HG03280 (cell line): Measurements from ENCODE around the gene CTNNA1.

Experiments
- ATAC-seq: cut with Tn5 transposase; IDR thresholded peaks from one replicate; pipeline ENCODE4 v1.9.1; 2021; ENCODE audit warnings: mild to moderate bottlenecking, moderate library complexity; ENCODE audit not compliant: unreplicated experiment

The CTNNA1 gene

GRCh38 chr5:138961221-138961620 lies 208.0 kb downstream of the CTNNA1 start:
- no peak for ATAC-seq

DNA sequence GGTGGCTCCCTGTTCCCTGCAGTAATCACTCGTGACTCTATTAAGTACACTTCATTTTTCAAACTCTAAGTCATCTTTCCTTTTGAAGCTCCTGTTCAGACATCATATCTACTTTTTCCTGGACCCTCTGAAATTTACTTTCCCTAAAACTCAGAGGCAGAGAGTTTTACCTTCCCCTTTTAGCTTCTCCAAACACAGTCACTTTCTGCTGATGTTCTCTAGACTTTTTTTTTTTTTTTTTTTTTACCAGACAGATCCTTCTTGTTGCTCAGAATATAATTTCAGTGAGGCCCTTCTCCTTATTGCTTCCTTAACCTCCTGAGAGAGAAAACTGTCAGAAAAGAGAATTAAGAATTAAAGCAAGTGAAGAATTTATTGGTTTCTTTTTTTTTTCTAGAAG lies 208.5 kb downstream of the CTNNA1 start:
- no peak for ATAC-seq

- ATAC-seq = no peak
These were observed 209.6 kb downstream of the CTNNA1 start for GRCh38 chr5:138962614-138963370.

GRCh38 chr5:138963763-138964371 lies 210.6 kb downstream of the CTNNA1 start:
- no peak for ATAC-seq

GRCh38 chr5:138964647-138965201 lies 211.5 kb downstream of the CTNNA1 start:
- no peak for ATAC-seq

DNA sequence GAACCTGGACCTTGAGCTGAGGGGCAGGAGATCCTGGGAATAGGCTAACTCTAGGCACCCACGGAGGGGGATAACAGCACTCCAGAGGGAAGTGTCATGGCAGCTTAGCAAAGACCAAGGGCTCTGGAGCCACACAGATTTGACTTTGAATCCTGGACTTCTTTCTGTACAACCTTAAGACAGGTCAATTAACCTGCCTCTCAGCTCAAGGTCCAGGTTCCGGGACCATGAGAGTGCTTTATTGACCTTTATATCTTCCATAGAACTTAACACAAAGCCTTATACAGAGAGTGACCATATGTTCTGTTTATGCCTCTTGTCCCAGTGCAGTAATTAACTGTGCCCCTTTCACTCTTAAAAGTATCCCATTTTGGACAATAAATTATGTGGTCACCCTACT lies 212.4 kb downstream of the CTNNA1 start:
- ATAC-seq = no peak

- ATAC-seq = no peak
These were observed 213.2 kb downstream of the CTNNA1 start for GRCh38 chr5:138966236-138966985.

DNA sequence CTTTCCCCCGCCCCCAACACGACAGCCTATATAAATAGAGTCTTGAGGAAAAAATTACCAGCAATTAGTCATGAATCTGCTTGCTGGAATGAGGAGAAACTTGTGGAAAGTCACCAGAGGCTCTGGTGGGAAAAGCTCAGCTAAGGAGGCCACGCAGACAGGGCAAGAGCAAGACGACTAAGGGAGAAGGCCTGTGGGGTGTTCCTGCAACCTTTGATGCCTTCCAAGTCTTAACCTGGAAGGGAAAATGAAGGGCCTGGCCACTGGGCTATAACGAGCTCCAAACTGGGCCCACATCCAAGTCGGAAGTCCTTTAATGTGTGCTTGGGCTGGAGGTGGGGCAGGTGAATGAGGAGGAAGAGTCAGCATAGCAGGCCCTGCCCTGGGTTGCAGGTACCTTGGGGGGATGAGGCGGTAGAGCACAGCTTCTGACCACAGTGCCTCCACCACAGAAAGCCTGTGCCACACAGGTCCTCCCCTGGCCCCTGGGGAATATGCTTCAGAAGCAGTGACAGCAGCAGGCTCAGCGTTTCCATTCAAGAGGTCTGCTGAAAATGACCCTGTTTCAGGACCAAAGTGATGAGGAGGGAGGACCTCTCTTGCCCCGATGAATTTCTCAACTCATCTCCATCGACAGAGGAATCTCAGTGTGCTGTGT lies 214.7 kb downstream of the CTNNA1 start:
- ATAC-seq = no peak

- ATAC-seq = no peak
These were observed 215.4 kb downstream of the CTNNA1 start for GRCh38 chr5:138968601-138969000.

GRCh38 chr5:138969323-138970002 lies 216.2 kb downstream of the CTNNA1 start:
- no peak for ATAC-seq

DNA sequence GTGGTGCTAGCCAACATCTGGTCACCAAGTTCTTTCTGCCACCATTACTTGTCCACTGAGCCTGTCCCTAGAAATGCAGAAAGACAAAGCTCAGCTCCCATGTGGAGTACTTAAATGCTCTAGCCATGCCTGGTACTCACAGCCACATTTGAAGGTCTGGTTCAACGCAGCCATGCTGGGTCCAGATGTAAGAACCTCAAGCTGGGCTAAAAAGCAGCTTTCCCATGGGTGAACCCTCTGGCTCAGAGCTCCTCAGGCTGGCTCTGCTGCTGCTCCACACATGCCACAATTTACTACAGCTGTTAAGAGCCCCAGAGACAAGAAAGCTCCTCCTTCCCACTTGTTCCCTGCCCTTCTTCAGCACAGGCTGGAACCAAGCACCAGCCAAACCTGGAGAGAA lies 219.0 kb downstream of the CTNNA1 start:
- no peak for ATAC-seq

- ATAC-seq = no peak
These were observed 219.6 kb downstream of the CTNNA1 start for GRCh38 chr5:138972836-138973235.

DNA sequence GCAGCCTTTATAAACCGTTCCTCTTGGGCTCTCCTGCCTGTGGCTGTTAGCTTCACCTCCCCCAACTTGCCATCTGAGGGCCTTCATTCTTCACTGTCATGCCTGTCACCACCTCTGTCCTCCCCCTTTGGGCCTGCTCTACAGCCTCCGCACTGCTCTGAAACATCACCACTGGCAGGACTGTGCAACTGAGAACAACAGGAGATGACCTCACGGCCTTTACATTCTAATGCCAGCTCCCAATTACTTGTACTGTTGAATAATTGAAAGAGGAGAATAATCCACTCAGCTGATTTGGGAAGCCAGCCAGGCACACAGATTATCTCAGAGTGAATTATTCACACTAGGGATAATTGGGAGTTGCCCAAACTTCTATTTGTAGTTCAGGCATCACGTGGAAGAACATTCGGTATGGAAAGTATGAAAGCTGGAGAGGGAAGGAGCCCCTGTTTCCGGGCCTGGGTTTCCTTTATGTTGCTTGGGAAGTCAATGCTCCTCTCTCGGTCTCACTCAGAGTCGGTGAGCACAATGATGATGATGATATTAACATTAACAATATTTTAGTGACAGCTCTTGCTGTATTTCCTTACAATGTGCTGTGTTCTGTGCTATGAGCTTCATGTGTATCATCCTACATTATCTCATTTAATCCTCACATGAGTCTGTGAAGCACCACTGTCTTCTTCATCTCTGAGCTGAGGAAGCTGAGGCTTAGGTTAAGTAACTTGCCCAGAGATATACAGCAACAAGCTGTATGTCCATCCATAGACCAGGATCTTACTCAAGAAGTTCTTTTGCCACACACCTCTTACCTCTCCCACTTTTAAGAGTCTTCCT lies 221.2 kb downstream of the CTNNA1 start:
- no peak for ATAC-seq

DNA sequence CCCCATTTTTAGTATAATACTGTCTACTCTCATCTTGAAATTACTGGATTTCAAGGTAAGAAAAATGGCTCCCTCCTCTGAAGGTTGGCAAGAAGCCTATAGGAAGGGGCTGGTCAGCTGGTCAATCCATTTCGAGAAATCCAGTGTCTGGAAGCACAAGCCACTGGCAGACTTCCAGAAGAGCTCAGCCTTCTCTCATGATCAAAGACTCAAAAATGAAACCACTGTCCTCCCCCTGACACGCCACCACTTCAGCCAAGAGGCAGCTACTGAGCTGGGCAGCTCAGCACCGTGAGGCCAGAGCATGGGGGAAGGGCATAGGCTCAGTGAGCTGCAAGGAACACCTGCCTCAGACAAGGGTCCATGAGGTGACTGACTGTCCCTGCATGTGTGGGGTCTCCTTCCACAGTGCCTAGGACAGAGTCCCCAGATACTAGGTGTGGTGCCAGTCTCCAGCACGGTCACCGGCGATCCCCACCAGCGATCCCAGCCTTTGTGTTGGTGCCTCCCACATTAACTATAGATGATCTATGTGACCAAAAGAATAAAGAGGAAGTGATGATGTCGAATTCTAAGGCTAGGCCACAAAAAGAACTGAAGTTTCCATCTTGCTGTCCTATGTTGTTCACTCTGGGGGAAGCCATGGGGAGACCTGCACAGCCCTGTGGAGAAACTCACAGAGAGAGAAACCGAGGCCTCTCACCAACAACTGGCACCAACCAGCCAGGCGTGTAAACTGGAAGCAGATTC lies 222.0 kb downstream of the CTNNA1 start:
- no peak for ATAC-seq

DNA sequence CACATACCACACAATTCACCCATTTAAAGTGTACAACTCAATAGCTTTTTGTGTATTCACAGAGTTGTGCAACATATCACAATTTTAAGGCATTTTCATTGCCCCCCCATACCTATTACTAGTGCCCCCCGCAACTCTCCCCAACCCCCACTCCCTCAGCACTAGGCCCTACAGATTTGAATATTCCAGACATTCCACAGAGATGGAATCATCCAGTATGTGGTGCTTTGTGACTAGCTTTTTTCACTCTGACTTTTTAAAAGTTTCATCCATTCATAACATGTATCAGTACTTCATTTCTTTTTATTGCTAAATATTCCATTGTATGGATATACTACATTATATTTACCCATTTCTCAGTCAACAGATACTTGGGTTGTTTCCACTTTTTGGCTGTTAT lies 224.9 kb downstream of the CTNNA1 start:
- no peak for ATAC-seq

- ATAC-seq = no peak
These were observed 225.4 kb downstream of the CTNNA1 start for GRCh38 chr5:138978581-138978980.

DNA sequence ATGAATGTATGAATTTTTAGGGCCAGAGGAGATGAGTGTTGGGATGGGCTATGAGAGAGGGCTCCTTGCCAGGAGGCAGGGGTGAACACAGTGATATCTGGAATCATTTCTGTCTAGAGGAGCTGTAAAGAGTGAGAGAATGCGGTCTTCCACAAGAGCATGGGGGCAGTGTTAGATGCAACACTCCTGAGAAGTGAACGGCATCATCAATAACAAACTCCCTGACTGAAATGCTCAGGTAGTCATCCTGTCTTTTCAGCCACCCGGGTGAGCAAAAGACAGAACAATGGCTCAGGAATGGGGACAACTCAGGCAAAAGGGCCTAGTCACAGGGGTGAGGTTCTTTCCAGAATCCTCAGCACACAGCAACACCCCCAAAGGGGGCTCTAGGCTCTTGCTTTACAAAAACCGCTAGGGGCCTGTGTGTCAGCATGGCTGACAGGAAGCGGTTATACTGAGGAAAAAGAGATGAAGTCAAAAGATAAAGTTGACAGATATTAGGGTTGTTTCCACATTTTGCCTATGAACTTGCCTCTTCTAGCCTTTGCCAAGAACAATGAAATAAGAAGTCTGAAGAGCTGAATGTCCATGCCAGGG lies 226.6 kb downstream of the CTNNA1 start:
- no peak for ATAC-seq

- ATAC-seq = no peak
These were observed 227.2 kb downstream of the CTNNA1 start for GRCh38 chr5:138980441-138980840.

GRCh38 chr5:138981131-138981530 lies 227.9 kb downstream of the CTNNA1 start:
- no peak for ATAC-seq
